Measurements from ENCODE around the gene COQ9. TPM values are rescaled to one million over a fixed set of nuclear protein-coding genes. Genes with fewer than 3 reads are reported as not detected.

The COQ9 gene
- total RNA-seq, 2 experiments from 2014 or later, result 7.0 to 7.6 TPM

- Mint-ChIP-seq H3K4me1 (ENCODE audit: low read depth) (peaks cover 10% of the 10 kb centered on the region), H3K27ac (no peak overlapping the region), H3K4me3 (no peak overlapping the region), H3K9me3 (no peaks in the 10 kb centered on the region), H3K36me3 (ENCODE audit: low read depth) (no peaks in the 10 kb centered on the region), H3K27me3 (no peaks in the 10 kb centered on the region)
- CTCF ChIA-PET, result interaction anchor here (1.3 kb wide), 1 partner anchor 18 kb away, joined by 4 read pairs; no protein-coding TSS in a partner anchor
- no peak overlapping the region for H3K27ac ChIP-seq (ENCODE audit: low read depth in 1 of 2, low read length in 2 of 2)
- ATAC-seq (ENCODE audit: poor library complexity) (no peak), DNase-seq (no peak)
- TF ChIP-seq, protein P1, sequence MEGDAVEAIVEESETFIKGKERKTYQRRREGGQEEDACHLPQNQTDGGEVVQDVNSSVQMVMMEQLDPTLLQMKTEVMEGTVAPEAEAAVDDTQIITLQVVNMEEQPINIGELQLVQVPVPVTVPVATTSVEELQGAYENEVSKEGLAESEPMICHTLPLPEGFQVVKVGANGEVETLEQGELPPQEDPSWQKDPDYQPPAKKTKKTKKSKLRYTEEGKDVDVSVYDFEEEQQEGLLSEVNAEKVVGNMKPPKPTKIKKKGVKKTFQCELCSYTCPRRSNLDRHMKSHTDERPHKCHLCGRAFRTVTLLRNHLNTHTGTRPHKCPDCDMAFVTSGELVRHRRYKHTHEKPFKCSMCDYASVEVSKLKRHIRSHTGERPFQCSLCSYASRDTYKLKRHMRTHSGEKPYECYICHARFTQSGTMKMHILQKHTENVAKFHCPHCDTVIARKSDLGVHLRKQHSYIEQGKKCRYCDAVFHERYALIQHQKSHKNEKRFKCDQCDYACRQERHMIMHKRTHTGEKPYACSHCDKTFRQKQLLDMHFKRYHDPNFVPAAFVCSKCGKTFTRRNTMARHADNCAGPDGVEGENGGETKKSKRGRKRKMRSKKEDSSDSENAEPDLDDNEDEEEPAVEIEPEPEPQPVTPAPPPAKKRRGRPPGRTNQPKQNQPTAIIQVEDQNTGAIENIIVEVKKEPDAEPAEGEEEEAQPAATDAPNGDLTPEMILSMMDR (IDR thresholded peaks at IDR 0.05), result no peak
- H3K4me1 ChIP-seq (ENCODE audit: insufficient read depth, low read length), result peaks cover 21% of the 10 kb centered on the region
- H3K27me3 ChIP-seq (ENCODE audit: control insufficient read depth in 1 of 2, insufficient read depth in 2 of 2, low read length in 2 of 2), result no peaks in the 10 kb centered on the region
- intact Hi-C loops (cut with DNase I, micrococcal nuclease), result no loop called here
- POLR2A ChIA-PET, result interaction anchor here (0.7 to 1.2 kb wide), 3 partner anchors 14 to 39 kb away, joined by 3 read pairs; no protein-coding TSS in a partner anchor
- H3K36me3 ChIP-seq (ENCODE audit: insufficient read depth, low read length), result no peaks in the 10 kb centered on the region
- H3K4me3 ChIP-seq (ENCODE audit: low read length), result no peak overlapping the region
- H3K9me3 ChIP-seq (ENCODE audit: control insufficient read depth in 1 of 2, insufficient read depth in 1 of 2, low read length in 2 of 2), result no peaks in the 10 kb centered on the region
Measured at GRCh38 chr16:57501492-57501891, 54.2 kb downstream of the COQ9 start.

DNA sequence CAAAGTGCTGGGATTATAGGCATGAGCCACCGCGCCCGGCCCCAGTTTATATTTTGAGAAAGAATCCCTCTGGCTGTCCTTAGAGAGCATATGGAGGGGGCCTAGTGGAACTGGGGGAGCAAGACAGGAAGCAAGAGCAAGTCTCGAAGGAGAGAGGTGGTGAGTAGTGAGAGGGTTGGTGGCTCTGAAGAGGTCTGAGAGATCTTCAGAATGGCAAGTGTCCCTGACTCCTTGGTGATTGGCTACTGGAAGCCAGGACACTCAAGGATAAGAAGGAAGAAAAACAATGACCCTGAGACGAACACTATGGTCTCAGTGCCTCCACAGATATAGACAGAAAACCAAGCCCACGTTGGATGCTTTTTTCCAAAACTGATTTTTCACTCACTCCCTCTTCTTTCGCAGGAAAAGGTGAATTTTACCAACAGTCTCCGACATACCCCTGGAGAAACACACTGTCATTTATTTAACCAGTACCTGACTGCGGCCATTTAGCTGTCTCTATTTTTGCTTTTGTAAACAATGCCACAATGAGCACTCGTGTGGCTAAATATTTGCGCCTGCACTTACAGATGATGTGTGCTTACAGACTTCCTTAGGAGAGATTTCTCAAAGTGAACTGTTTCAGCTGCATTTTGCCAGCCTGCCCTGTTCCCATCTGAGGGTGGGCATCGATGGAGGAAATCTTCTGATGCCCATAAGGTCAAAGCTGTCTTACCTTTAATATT is 54.9 kb downstream of the COQ9 start:
- H3K36me3 ChIP-seq (ENCODE audit: insufficient read depth, low read length), result no peaks in the 10 kb centered on the region
- Mint-ChIP-seq H3K27me3 (no peaks in the 10 kb centered on the region), H3K4me3 (no peak overlapping the region), H3K4me1 (ENCODE audit: low read depth) (peaks cover 10% of the 10 kb centered on the region), H3K36me3 (ENCODE audit: low read depth) (no peaks in the 10 kb centered on the region), H3K27ac (no peak overlapping the region), H3K9me3 (no peaks in the 10 kb centered on the region)
- intact Hi-C loops (cut with DNase I, micrococcal nuclease), result no loop called here
- H3K27ac ChIP-seq (ENCODE audit: low read depth in 1 of 2, low read length in 2 of 2), result no peak overlapping the region
- ChIA-PET CTCF (interaction anchor here (1.3 kb wide), 1 partner anchor 18 kb away, joined by 4 read pairs; no protein-coding TSS in a partner anchor), POLR2A (no interaction called here)
- no peaks in the 10 kb centered on the region for H3K9me3 ChIP-seq (ENCODE audit: control insufficient read depth in 1 of 2, insufficient read depth in 1 of 2, low read length in 2 of 2)
- DNase-seq (no peak), ATAC-seq (ENCODE audit: poor library complexity) (no peak)
- no peak overlapping the region for H3K4me3 ChIP-seq (ENCODE audit: low read length)
- TF ChIP-seq, protein P1 (IDR thresholded peaks at IDR 0.05), result no peak
- no peaks in the 10 kb centered on the region for H3K27me3 ChIP-seq (ENCODE audit: control insufficient read depth in 1 of 2, insufficient read depth in 2 of 2, low read length in 2 of 2)
- peaks cover 21% of the 10 kb centered on the region for H3K4me1 ChIP-seq (ENCODE audit: insufficient read depth, low read length)

DNA sequence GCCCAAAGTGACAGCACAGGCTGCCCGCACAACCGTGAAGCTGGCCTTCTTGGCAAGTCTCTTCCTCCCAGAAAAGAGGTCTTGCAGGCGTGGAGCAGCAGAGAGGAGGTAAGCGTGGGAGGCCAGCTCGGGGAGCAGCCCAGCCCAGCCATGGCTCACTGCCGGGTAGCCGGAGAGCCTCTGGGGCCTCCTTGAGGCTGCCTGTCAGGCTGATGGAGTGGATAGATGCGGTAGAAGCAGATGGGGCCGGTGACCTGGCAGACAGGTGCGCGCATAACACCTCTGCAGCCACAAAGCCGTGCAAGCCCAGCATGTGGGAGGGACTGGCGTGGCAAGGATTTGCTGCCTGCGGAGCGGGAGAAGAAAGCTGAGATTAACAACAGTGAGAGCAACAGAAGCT is 56.1 kb downstream of the COQ9 start:
- no peaks in the 10 kb centered on the region for H3K27me3 Mint-ChIP-seq
- TF ChIP-seq, protein P1 (IDR thresholded peaks at IDR 0.05), result no peak
- Histone ChIP-seq H3K27ac (ENCODE audit: low read depth in 1 of 2, low read length in 2 of 2) (no peak overlapping the region), H3K27me3 (ENCODE audit: control insufficient read depth in 1 of 2, insufficient read depth in 2 of 2, low read length in 2 of 2) (no peaks in the 10 kb centered on the region), H3K9me3 (ENCODE audit: control insufficient read depth in 1 of 2, insufficient read depth in 1 of 2, low read length in 2 of 2) (no peaks in the 10 kb centered on the region), H3K4me1 (ENCODE audit: insufficient read depth, low read length) (peaks cover 21% of the 10 kb centered on the region), H3K4me3 (ENCODE audit: low read length) (no peak overlapping the region), H3K36me3 (ENCODE audit: insufficient read depth, low read length) (no peaks in the 10 kb centered on the region)
- no peaks in the 10 kb centered on the region for H3K9me3 Mint-ChIP-seq
- H3K27ac Mint-ChIP-seq, result no peak overlapping the region
- H3K4me3 Mint-ChIP-seq, result no peak overlapping the region
- intact Hi-C loops (cut with DNase I, micrococcal nuclease), result no loop called here
- peaks cover 10% of the 10 kb centered on the region for H3K4me1 Mint-ChIP-seq (ENCODE audit: low read depth)
- no peaks in the 10 kb centered on the region for H3K36me3 Mint-ChIP-seq (ENCODE audit: low read depth)
- ChIA-PET CTCF (no interaction called here), POLR2A (interaction anchor here (0.9 kb wide), 1 partner anchor 56 kb away, joined by 3 read pairs; the partner anchor contains the start of genes CIAPIN1 and COQ9)
- DNase-seq (no peak), ATAC-seq (ENCODE audit: poor library complexity) (no peak)
